ENCODE data around the gene ZNF705A. TPM values are rescaled to one million over a fixed set of nuclear protein-coding genes. Genes with fewer than 3 reads are reported as not detected.
"Not testable (repeated sequence)": the region's sequence is repeated elsewhere in the genome, so short reads cannot be mapped to it uniquely, and the experiment has no call there.

The ZNF705A gene
- total and polyA plus RNA-seq, 2 donors (not counting 1 experiment from before 2014, with no cell fraction given) = not detected

- H3K9me3 ChIP-seq (ENCODE audit: control insufficient read depth, insufficient read depth, low read depth, low read length); H3K4me1 ChIP-seq (ENCODE audit: control insufficient read depth, extremely low read depth, insufficient read depth, low read length); H3K9ac ChIP-seq (ENCODE audit: insufficient read depth, low read length); H3K4me3 ChIP-seq (replicated peaks in 1 of 4; ENCODE audit: control extremely low read depth in 1 of 4, insufficient read depth in 1 of 4, low read depth in 3 of 4, low read length in 4 of 4); H3K4me2 ChIP-seq (ENCODE audit: extremely low read depth, insufficient read depth, low read length); H2AFZ ChIP-seq (ENCODE audit: low read length); H3K27me3 ChIP-seq (ENCODE audit: control insufficient read depth, insufficient read depth, low read length); DNase-seq (ENCODE audit: low read depth in 2 of 2); H3K79me2 ChIP-seq (ENCODE audit: control insufficient read depth, insufficient read depth, low read length); H3K36me3 ChIP-seq (ENCODE audit: control insufficient read depth, insufficient read depth, low read length); H4K20me1 ChIP-seq (ENCODE audit: control insufficient read depth, extremely low read depth, insufficient read depth, low read length); H3K27ac ChIP-seq (ENCODE audit: insufficient read depth, low read length): not testable (repeated sequence)
Observed at GRCh38 chr12:8134398-8134930, 22.4 kb upstream of the ZNF705A start.

DNA sequence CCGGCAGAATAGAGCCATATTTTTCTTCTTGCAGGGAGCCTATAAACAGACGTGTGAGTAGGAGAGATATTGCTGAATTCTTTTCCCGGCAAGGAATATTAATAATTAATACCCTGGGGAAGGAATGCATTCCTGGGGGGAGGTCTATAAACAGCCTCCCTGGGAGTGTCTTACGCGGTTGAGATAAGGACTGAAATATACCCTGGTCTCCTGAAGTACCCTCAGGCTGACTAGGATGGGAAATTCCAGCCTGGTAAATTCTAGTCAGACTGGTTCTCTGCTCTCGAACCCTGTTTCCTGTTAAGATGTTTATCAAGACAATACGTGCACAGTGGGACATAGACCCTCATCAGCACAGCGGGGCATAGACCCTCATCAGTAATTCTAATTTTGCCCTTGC lies 15.2 kb upstream of the ZNF705A start:
- not testable (repeated sequence) for H3K27me3 ChIP-seq (ENCODE audit: control insufficient read depth, insufficient read depth, low read length); H3K36me3 ChIP-seq (ENCODE audit: control insufficient read depth, insufficient read depth, low read length); H3K27ac ChIP-seq (ENCODE audit: insufficient read depth, low read length); H3K9ac ChIP-seq (ENCODE audit: insufficient read depth, low read length); H4K20me1 ChIP-seq (ENCODE audit: control insufficient read depth, extremely low read depth, insufficient read depth, low read length); H2AFZ ChIP-seq (ENCODE audit: low read length); H3K4me1 ChIP-seq (ENCODE audit: control insufficient read depth, extremely low read depth, insufficient read depth, low read length); H3K4me2 ChIP-seq (ENCODE audit: extremely low read depth, insufficient read depth, low read length); H3K9me3 ChIP-seq (ENCODE audit: control insufficient read depth, insufficient read depth, low read depth, low read length); DNase-seq (ENCODE audit: low read depth in 2 of 2); H3K79me2 ChIP-seq (ENCODE audit: control insufficient read depth, insufficient read depth, low read length); H3K4me3 ChIP-seq (replicated peaks in 1 of 4; ENCODE audit: control extremely low read depth in 1 of 4, insufficient read depth in 1 of 4, low read depth in 3 of 4, low read length in 4 of 4)

- H2AFZ ChIP-seq (ENCODE audit: low read length) = no peak overlapping the region
- H3K79me2 ChIP-seq (ENCODE audit: control insufficient read depth, insufficient read depth, low read length) = no peaks in the 10 kb centered on the region
- no peaks in the 10 kb centered on the region for H4K20me1 ChIP-seq (ENCODE audit: control insufficient read depth, extremely low read depth, insufficient read depth, low read length)
- TF ChIP-seq CTCF (conservative IDR thresholded peaks at IDR 0.05 in 1 of 2, IDR thresholded peaks at IDR 0.05 in 1 of 2; ENCODE audit: low read depth in 1 of 2, low read length in 2 of 2) = no peak
- TF ChIP-seq EZH2 (IDR thresholded peaks at IDR 0.05; ENCODE audit: low read length, missing control alignments) = no peak
- no peak overlapping the region for H3K9ac ChIP-seq (ENCODE audit: insufficient read depth, low read length)
- peaks cover 4% of the 10 kb centered on the region for H3K4me1 ChIP-seq (ENCODE audit: control insufficient read depth, extremely low read depth, insufficient read depth, low read length)
- no peak overlapping the region for H3K4me2 ChIP-seq (ENCODE audit: extremely low read depth, insufficient read depth, low read length)
- H3K4me3 ChIP-seq (replicated peaks in 1 of 4; ENCODE audit: control extremely low read depth in 1 of 4, insufficient read depth in 1 of 4, low read depth in 3 of 4, low read length in 4 of 4) = no peak overlapping the region
- H3K27ac ChIP-seq (ENCODE audit: insufficient read depth, low read length) = no peak overlapping the region
- no peaks in the 10 kb centered on the region for H3K27me3 ChIP-seq (ENCODE audit: control insufficient read depth, insufficient read depth, low read length)
- H3K36me3 ChIP-seq (ENCODE audit: control insufficient read depth, insufficient read depth, low read length) = no peaks in the 10 kb centered on the region
- no peaks in the 10 kb centered on the region for H3K9me3 ChIP-seq (ENCODE audit: control insufficient read depth, insufficient read depth, low read depth, low read length)
- DNase-seq (ENCODE audit: low read depth in 2 of 2) = no peak
Observed at GRCh38 chr12:8143261-8143660, 13.6 kb upstream of the ZNF705A start.

DNA sequence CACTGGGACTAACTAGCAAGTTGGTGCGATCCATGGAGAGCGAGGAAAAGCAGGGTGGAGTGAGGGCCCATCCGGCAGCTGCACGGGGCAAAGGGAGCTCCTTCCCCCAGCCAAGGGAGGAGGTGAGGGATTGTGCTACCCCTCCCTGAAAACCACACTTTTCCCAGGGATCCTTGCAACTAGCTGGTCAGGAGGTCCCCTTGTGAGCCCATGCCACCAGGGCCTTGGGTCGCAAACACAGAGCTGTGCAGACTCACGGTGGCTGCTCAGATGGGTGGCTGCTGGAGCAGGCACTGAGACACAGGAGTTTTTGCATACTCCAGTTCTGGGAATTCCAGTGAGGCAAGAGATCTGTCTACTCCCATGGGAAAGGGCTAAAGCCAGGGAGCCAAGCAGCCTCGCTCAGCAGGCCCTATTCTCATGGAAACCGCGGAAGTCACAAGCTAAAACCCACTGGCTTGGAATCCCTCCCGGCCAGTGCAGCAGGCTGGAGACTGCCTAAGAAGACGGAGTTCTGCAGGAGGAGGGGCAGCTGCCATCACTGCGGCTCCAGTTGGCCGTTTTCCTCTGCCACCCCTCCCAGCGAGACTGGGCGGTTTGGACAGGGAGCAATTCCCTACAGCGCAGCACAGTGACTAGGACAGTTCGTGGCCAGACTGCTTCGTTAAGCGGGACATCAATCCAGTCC lies 10.9 kb upstream of the ZNF705A start:
- peak overlapping the region; percentile 26 for H3K9ac ChIP-seq (ENCODE audit: insufficient read depth, low read length)
- H3K4me3 ChIP-seq (replicated peaks in 1 of 4; ENCODE audit: control extremely low read depth in 1 of 4, insufficient read depth in 1 of 4, low read depth in 3 of 4, low read length in 4 of 4) = peak overlapping the region in 3 of 4 experiments; percentile 13 to 35 (median 16)
- H2AFZ ChIP-seq (ENCODE audit: low read length) = peak overlapping the region; percentile 83

More for the DNA sequence above, 10.9 kb upstream of the ZNF705A start:
- peak; percentile 91 to 94 for DNase-seq (ENCODE audit: low read depth in 2 of 2)
- Histone ChIP-seq H3K9me3 (ENCODE audit: control insufficient read depth, insufficient read depth, low read depth, low read length) (no peaks in the 10 kb centered on the region), H3K79me2 (ENCODE audit: control insufficient read depth, insufficient read depth, low read length) (no peaks in the 10 kb centered on the region), H3K36me3 (ENCODE audit: control insufficient read depth, insufficient read depth, low read length) (no peaks in the 10 kb centered on the region), H3K4me2 (ENCODE audit: extremely low read depth, insufficient read depth, low read length) (peak overlapping the region; percentile 66), H3K4me1 (ENCODE audit: control insufficient read depth, extremely low read depth, insufficient read depth, low read length) (peaks cover 4% of the 10 kb centered on the region), H4K20me1 (ENCODE audit: control insufficient read depth, extremely low read depth, insufficient read depth, low read length) (no peaks in the 10 kb centered on the region), H3K27me3 (ENCODE audit: control insufficient read depth, insufficient read depth, low read length) (no peaks in the 10 kb centered on the region), H3K27ac (ENCODE audit: insufficient read depth, low read length) (peak overlapping the region; percentile 54)
- TF ChIP-seq EZH2 (IDR thresholded peaks at IDR 0.05; ENCODE audit: low read length, missing control alignments) (no peak), CTCF (conservative IDR thresholded peaks at IDR 0.05 in 1 of 2, IDR thresholded peaks at IDR 0.05 in 1 of 2; ENCODE audit: low read depth in 1 of 2, low read length in 2 of 2) (no peak)

All from fibroblast of lung (primary cell).